Esophagus squamous epithelium (tissue), 5 donors: ENCODE measurements around the gene KCNJ4. TPM values are rescaled to one million over a fixed set of nuclear protein-coding genes. Genes with fewer than 3 reads are reported as not detected.
A peak's percentile ranks its signal among the peaks of the same experiment; 100 is the strongest.
"Not testable (repeated sequence)": the region's sequence is repeated elsewhere in the genome, so short reads cannot be mapped to it uniquely, and the experiment has no call there.

Source experiments
- DNase-seq: peaks from one replicate; lab custom pipeline; 2025; lab: John Stamatoyannopoulos, UW
- H3K27ac ChIP-seq, 4 donors: fragments of 200-600 bp; sonication (generic); one replicate each; pipeline ENCODE4 v1.5.1; 2016 to 2019; ENCODE audit warnings: mild to moderate bottlenecking in 1 of 4
- H3K27me3 ChIP-seq, 4 donors: fragments of 200-600 bp; sonication (generic); 1 replicate in 3 of 4; 2 replicates in 1 of 4; pipeline versions ENCODE4 v1.5.1 to v1.6.0; 2017 to 2021; ENCODE audit warnings: antibody characterized with exemption in 1 of 4
- H3K36me3 ChIP-seq, 3 donors: fragments of 200-600 bp; sonication (generic); one replicate each; pipeline ENCODE4 v1.5.1; 2016 to 2019
- H3K4me1 ChIP-seq, 3 donors: fragments of 200-600 bp; sonication (generic); one replicate each; pipeline ENCODE4 v1.5.1; 2017 to 2019
- H3K4me3 ChIP-seq, 4 donors: fragments of 200-600 bp; sonication (generic); 1 replicate in 3 of 4; 2 replicates in 1 of 4; pipeline ENCODE4 v1.5.1; 2016 to 2019; ENCODE audit warnings: mild to moderate bottlenecking in 2 of 4, moderate library complexity in 1 of 4
- H3K9me3 ChIP-seq, 3 donors: fragments of 200-600 bp; sonication (generic); one replicate each; pipeline ENCODE4 v1.5.1; 2016 to 2019
- CTCF ChIP-seq, 6 experiments: fragments of 450-650 bp in 4 of 6; fragments of 200-600 bp in 2 of 6; sonication (generic) in 2 of 6; IDR thresholded peaks; one replicate each; pipeline ENCODE4 v1.5.1; 2016 to 2019; ENCODE audit warnings: antibody characterized with exemption in 6 of 6, mild to moderate bottlenecking in 4 of 6, moderate library complexity in 4 of 6
- POLR2A ChIP-seq, 4 donors: fragments of 450-650 bp; IDR thresholded peaks; one replicate each; pipeline ENCODE4 v1.6.1; 2017; ENCODE audit warnings: antibody characterized with exemption in 4 of 4, mild to moderate bottlenecking in 4 of 4, moderate library complexity in 3 of 4
- WGBS, 2 donors: methylation state at CpG; one replicate each; pipeline ENCODE4 v1.1.5; 2018; 5-methylcytosine and 5-hydroxymethylcytosine counted together
- intact Hi-C: fragments of 100-400 bp; cut with DNase I; formaldehyde crosslinking; loops from one replicate; pipeline ENCODE4 v1.15.0; 2022
- total RNA-seq, 4 donors: library from RNA; depleted of rRNA; stranded (reverse); fragments of >200 nt; gene quantifications; one replicate each; pipeline ENCODE4 v1.1.0, GENCODE V29; 2016
- donor health status: DM: yes; HTN: yes; CAD: no.

The KCNJ4 gene
- total RNA-seq, 4 donors from 2014 or later, result not detected

DNA sequence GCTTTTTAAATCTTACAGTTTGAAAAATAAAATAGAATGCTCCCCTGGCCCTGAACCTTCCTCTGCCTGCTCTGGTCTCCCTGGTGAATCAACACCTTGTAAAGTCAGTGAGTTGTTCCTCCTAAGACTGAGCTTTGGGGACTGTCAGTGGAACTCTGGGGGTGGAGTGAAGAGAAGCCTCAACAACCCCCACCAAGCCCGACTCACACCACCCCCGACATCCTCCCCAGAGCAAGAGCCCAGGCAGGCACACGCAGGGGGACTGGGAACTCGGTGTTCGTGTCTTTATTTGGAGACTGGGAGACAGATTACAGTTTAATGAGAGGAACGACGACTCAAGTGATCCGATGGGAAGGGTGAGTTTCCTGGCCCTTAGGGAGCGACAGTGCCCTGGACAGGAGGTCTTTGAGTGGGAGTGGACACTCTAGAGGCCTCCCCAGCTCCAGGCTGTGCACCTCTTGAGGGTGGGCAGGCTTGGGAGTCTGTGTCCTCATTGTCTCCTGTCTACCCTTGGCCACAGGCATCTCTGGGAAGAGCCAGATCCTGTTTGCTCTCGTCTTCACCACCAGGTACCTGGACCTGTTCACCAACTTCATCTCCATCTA is 19.1 kb upstream of the KCNJ4 start:
- TF ChIP-seq POLR2A (IDR thresholded peaks at IDR 0.05), result no peak
- TF ChIP-seq CTCF (IDR thresholded peaks at IDR 0.05), result no peak
- intact Hi-C loops, result no loop called here
- no peak overlapping the region for H3K27ac ChIP-seq
- H3K9me3 ChIP-seq, result no peaks in the 10 kb centered on the region
- H3K4me1 ChIP-seq, result peaks cover 0 to 2% (median 1%) of the 10 kb centered on the region in 3 donors
- H3K36me3 ChIP-seq, result peaks cover 0 to under 1% (median 0%) of the 10 kb centered on the region in 3 donors
- H3K4me3 ChIP-seq, result no peak overlapping the region
- WGBS, 2 donors, result 77 to 78% methylated on average over 5 to 10 of the region's 10 CpGs
- DNase-seq, result no peak
- H3K27me3 ChIP-seq, result no peaks in the 10 kb centered on the region

- no peak for DNase-seq
- H3K4me1 ChIP-seq, result peaks cover 10 to 22% (median 10%) of the 10 kb centered on the region in 3 donors
- H3K4me3 ChIP-seq, result no peak overlapping the region
- WGBS, 2 donors, result 88 to 94% methylated on average over 7 to 8 of the region's 11 CpGs
- TF ChIP-seq POLR2A (IDR thresholded peaks at IDR 0.05) (no peak), CTCF (IDR thresholded peaks at IDR 0.05) (no peak)
- no peaks in the 10 kb centered on the region for H3K36me3 ChIP-seq
- no peaks in the 10 kb centered on the region for H3K9me3 ChIP-seq
- intact Hi-C loops, result no loop called here
- no peak overlapping the region for H3K27ac ChIP-seq
- H3K27me3 ChIP-seq, result peaks cover 0 to 15% (median 0%) of the 10 kb centered on the region in 4 donors
These were observed 16.2 kb upstream of the KCNJ4 start for GRCh38 chr22:38471237-38471636.

DNA sequence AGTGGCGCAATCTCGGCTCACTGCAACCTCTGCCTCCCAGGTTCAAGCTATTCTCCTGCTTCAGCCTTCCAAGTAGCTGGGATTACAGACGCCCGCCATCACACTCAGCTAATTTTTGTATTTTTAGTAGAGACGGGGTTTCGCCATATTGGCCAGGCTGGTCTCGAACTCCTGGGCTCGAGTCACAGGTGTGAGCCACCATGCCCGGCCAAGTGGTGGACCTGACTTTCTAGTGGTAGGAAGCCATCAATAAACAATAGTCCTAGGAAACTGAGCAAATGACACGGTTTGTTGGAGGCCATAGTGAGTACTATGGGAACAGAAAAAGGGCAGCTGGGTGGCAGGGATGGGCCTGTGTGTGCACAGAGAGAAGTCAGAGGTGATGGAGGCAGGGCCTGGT is 15.2 kb upstream of the KCNJ4 start:
- H3K9me3 ChIP-seq, DNase-seq, H3K27ac ChIP-seq, H3K4me3 ChIP-seq, intact Hi-C loops, H3K36me3 ChIP-seq: not testable (repeated sequence)
- Histone ChIP-seq H3K4me1 (peaks cover 10 to 22% (median 10%) of the 10 kb centered on the region in 3 donors), H3K27me3 (peaks cover 0 to 26% (median 0%) of the 10 kb centered on the region in 4 donors)
- WGBS, 2 donors, result 89 to 91% methylated on average over 2 to 8 of the region's 10 CpGs

DNA sequence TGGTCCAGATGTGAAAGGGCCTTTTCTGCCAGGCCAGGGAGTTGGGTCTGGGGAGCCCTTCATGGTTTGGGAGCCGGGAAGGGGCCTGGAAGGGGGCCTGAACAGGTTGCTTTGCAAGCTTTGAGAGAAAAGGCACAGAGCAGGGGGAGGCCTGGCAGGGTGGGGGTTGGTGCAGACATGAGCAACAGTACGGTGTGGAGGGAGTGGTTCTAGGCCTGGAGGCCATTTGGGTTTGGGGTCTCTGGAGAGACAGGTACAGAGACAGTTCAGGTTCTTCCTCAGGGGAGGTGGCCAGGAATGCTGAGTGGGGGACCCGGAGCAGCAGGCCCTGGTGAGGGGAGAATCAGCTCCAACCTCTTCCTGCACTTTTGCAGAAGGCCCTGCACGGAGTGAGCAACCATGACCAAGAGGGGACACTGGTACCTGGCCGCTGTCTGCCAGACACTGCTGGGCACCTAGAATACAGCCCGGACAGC is 14.3 kb upstream of the KCNJ4 start:
- peaks cover 10 to 22% (median 10%) of the 10 kb centered on the region in 3 donors for H3K4me1 ChIP-seq
- H3K4me3 ChIP-seq, result no peak overlapping the region
- 88 to 94% methylated on average over 6 of the region's 6 CpGs for WGBS, 2 donors
- H3K36me3 ChIP-seq, result no peaks in the 10 kb centered on the region
- no peaks in the 10 kb centered on the region for H3K9me3 ChIP-seq
- H3K27ac ChIP-seq, result no peak overlapping the region
- no peak for TF ChIP-seq CTCF (IDR thresholded peaks at IDR 0.05)
- no peak for TF ChIP-seq POLR2A (IDR thresholded peaks at IDR 0.05)
- DNase-seq, result no peak
- intact Hi-C loops, result no loop called here
- peaks cover 0 to 27% (median 0%) of the 10 kb centered on the region in 4 donors for H3K27me3 ChIP-seq

DNA sequence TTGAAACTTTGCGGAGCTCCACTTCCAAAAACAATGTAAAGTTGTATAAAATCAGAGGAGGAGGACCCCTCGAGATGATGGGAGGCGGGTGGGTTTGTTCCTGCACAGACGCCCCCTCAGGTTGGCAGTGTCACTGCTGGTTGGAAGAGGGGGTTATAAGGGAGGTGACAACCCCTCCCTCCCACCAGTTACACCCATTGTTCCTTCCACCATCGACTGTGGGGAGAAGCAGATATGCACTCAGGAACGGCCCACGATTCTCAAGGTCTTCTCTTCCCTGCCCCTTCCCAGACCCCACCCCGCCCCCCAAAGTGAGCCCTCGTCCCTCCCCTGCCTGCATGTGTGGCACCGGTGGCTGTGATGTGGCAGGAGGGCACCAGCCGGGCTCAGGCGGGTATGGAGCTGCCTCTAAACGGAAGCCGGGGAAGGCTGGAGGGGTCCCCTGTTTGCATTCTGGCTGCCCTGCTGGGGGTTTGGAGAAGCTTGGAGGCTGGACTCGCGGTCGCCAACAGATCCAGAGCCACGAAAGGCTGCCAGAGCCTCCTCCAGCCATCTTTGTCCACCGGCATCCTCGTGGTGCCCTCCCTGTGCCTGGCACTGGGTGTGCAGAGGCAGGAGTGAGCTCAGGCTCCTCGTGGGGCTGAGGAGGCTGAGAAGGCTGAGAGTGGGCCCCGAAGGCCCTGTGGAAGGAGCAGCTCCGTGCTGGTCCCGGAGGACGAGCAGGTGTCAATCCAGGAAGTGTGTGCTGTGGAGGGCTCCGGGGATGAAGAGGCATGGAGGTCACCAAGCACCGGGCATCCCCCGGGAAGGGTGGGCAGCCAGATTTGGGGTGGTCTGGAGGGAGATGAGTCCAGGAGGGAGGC is 13.7 kb upstream of the KCNJ4 start:
- intact Hi-C loops, result no loop called here
- Histone ChIP-seq H3K36me3 (no peaks in the 10 kb centered on the region), H3K4me3 (peak overlapping the region; percentile 27 to 81 (median 50)), H3K4me1 (peaks cover 10 to 22% (median 10%) of the 10 kb centered on the region in 3 donors), H3K27ac (peak overlapping the region in 2 of 4 donors; percentile 54 to 65), H3K27me3 (peaks cover 0 to 34% (median 0%) of the 10 kb centered on the region in 4 donors), H3K9me3 (no peaks in the 10 kb centered on the region)
- TF ChIP-seq CTCF (IDR thresholded peaks at IDR 0.05) (peak in 1 of 6 experiments; percentile 8), POLR2A (IDR thresholded peaks at IDR 0.05) (no peak)
- WGBS, 2 donors, result 54 to 81% methylated on average over 7 to 8 of the region's 28 CpGs
- no peak for DNase-seq
